Activated T-cell treated with anti-CD3 and anti-CD28 coated beads, Interleukin-2, amount 50 U/mL, for 24 hours (primary cell): ENCODE data around the gene GNA12.
A peak's percentile ranks its signal among the peaks of the same experiment; 100 is the strongest.

Source experiments
- DNase-seq: peaks from one replicate; pipeline ENCODE4 v3.0.0-alpha.2; 2020
- H3K27ac Mint-ChIP-seq: 2 replicates; pipeline ENCODE4 v1.8.0; 2020; ENCODE audit warnings: mild to moderate bottlenecking, mixed read lengths
- H3K27me3 Mint-ChIP-seq: 2 replicates; pipeline ENCODE4 v1.8.0; 2020; ENCODE audit warnings: mixed read lengths
- H3K36me3 Mint-ChIP-seq: 2 replicates; pipeline ENCODE4 v1.8.0; 2020; ENCODE audit warnings: low read depth, mixed read lengths
- H3K4me1 Mint-ChIP-seq: 2 replicates; pipeline ENCODE4 v1.8.0; 2020; ENCODE audit warnings: low read depth, mixed read lengths
- H3K4me3 Mint-ChIP-seq: 2 replicates; pipeline ENCODE4 v1.8.0; 2020; ENCODE audit warnings: mild to moderate bottlenecking, moderate library complexity, mixed read lengths
- H3K9me3 Mint-ChIP-seq: 2 replicates; pipeline ENCODE4 v1.8.0; 2020; ENCODE audit warnings: mixed read lengths

GNA12 gene

GRCh38 chr7:2844153-2845033 lies at the start of gene GNA12:
GNA12 (minus strand) TSS chr7:2844308; CDS start chr7:2844161, 147 bp downstream.
- peaks cover 10% of the 10 kb centered on the region for H3K36me3 Mint-ChIP-seq
- H3K4me3 Mint-ChIP-seq: peak within 1 kb of the TSS; percentile 80
- no peaks in the 10 kb centered on the region for H3K9me3 Mint-ChIP-seq
- DNase-seq: peak; percentile 99
- peak within 1 kb of the TSS; percentile 76 for H3K27ac Mint-ChIP-seq
- peaks cover 48% of the 10 kb centered on the region for H3K4me1 Mint-ChIP-seq
- no peaks in the 10 kb centered on the region for H3K27me3 Mint-ChIP-seq

GRCh38 chr7:2893411-2893861 lies 49.3 kb upstream of the GNA12 start:
- Mint-ChIP-seq H3K27ac (peak overlapping the region; percentile 95), H3K9me3 (no peaks in the 10 kb centered on the region), H3K36me3 (no peaks in the 10 kb centered on the region), H3K27me3 (no peaks in the 10 kb centered on the region), H3K4me3 (peak overlapping the region; percentile 73), H3K4me1 (peaks cover 30% of the 10 kb centered on the region)
- DNase-seq: peak; percentile 43

DNA sequence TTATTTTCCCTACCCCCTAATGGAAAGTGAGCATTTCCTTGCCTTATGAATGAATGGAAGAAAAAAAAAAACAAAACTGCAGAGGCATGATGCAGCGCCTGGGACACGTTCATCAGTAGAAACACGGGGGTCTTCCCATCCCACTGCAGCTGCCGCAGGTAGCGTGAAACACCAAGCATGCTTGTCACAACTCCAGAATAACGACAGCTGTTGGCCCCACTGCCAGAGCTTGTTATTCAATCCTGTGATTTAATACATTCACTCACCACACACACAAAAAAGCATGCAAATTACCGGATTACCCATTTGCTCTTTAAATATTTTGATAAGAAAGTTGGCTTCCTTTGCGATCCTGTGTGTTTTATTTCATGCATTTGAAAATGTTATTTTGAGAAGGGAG lies 48.4 kb upstream of the GNA12 start:
- Mint-ChIP-seq H3K9me3 (no peaks in the 10 kb centered on the region), H3K27ac (peak overlapping the region; percentile 82), H3K4me3 (no peak overlapping the region), H3K27me3 (no peaks in the 10 kb centered on the region), H3K36me3 (no peaks in the 10 kb centered on the region), H3K4me1 (peaks cover 30% of the 10 kb centered on the region)
- no peak for DNase-seq

DNA sequence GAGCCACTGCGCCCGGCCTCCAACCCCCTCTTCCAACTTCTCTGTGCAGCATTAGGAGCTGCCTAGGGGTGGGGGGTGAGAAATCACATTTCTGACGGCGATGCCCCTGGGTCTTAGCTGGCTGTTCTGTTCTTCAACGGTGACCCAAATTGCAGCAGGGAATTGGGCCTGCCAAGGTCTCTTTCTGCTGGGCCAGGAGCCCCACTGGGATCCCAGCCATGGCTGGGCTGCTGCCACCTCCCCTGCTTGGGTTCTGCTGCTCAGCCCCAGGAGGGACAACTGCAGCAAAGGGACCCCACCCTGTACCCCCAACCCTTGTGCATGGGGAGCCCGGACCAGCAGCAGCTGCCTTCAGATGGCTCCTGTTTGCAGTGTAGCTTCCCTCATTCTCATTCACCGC lies 43.7 kb upstream of the GNA12 start:
- peaks cover 8% of the 10 kb centered on the region for H3K4me1 Mint-ChIP-seq
- no peaks in the 10 kb centered on the region for H3K36me3 Mint-ChIP-seq
- H3K9me3 Mint-ChIP-seq: no peaks in the 10 kb centered on the region
- DNase-seq: no peak
- H3K4me3 Mint-ChIP-seq: no peak overlapping the region
- no peaks in the 10 kb centered on the region for H3K27me3 Mint-ChIP-seq
- H3K27ac Mint-ChIP-seq: no peak overlapping the region

- Mint-ChIP-seq H3K36me3 (no peaks in the 10 kb centered on the region), H3K4me3 (no peak overlapping the region), H3K9me3 (no peaks in the 10 kb centered on the region), H3K27ac (no peak overlapping the region), H3K4me1 (peaks cover 5% of the 10 kb centered on the region), H3K27me3 (no peaks in the 10 kb centered on the region)
- DNase-seq: peak; percentile 55
These were observed 42.8 kb upstream of the GNA12 start for GRCh38 chr7:2886900-2887299.

DNA sequence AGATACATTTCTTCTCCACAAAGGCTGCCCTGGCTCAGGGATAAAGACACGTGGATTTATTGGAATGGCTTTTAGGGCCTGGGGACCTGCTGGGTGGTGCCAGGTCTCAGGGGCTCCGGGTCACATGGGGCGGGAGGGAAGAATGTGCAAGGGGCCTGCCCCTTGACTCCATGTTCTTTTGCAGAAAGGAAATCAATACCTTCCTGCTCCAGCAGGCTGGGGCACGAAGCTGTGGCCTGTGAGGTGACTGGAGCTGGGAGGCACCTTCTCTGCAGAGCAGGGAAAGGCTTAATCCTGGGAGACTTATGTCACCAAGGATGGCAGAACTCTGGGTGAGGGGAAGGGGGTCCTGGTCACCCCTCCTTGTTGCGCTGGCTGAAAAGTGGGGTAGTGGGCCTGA lies 42.3 kb upstream of the GNA12 start:
- Mint-ChIP-seq H3K9me3 (no peaks in the 10 kb centered on the region), H3K27me3 (no peaks in the 10 kb centered on the region), H3K27ac (no peak overlapping the region), H3K4me1 (peaks cover 5% of the 10 kb centered on the region), H3K36me3 (no peaks in the 10 kb centered on the region), H3K4me3 (no peak overlapping the region)
- no peak for DNase-seq

DNA sequence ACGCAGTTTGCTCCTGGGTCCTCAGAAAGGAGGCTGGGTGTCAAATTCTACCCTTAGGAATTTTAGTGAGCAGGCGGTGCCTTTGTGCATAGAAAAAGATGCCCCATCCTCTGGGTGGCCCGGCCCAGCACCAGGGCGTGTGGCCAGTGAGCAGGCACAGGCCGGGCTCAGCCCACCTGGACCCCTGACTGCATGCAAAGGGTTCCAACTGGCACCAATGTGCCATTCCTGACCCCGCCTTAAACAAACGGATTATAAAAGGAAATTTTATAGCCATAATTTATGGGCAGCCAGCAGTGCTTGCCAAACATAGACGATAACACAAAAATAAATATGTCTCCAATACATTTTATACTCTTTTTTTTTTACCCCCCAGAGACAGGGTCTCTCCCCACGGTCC lies 40.1 kb upstream of the GNA12 start:
- DNase-seq: no peak
- peaks cover 15% of the 10 kb centered on the region for H3K4me1 Mint-ChIP-seq
- H3K36me3 Mint-ChIP-seq: no peaks in the 10 kb centered on the region
- no peaks in the 10 kb centered on the region for H3K9me3 Mint-ChIP-seq
- H3K4me3 Mint-ChIP-seq: no peak overlapping the region
- H3K27me3 Mint-ChIP-seq: no peaks in the 10 kb centered on the region
- no peak overlapping the region for H3K27ac Mint-ChIP-seq

GRCh38 chr7:2883101-2883500 lies 39.0 kb upstream of the GNA12 start:
- no peak overlapping the region for H3K4me3 Mint-ChIP-seq
- DNase-seq: no peak
- H3K27me3 Mint-ChIP-seq: no peaks in the 10 kb centered on the region
- no peaks in the 10 kb centered on the region for H3K9me3 Mint-ChIP-seq
- peaks cover 26% of the 10 kb centered on the region for H3K4me1 Mint-ChIP-seq
- no peaks in the 10 kb centered on the region for H3K36me3 Mint-ChIP-seq
- no peak overlapping the region for H3K27ac Mint-ChIP-seq

DNA sequence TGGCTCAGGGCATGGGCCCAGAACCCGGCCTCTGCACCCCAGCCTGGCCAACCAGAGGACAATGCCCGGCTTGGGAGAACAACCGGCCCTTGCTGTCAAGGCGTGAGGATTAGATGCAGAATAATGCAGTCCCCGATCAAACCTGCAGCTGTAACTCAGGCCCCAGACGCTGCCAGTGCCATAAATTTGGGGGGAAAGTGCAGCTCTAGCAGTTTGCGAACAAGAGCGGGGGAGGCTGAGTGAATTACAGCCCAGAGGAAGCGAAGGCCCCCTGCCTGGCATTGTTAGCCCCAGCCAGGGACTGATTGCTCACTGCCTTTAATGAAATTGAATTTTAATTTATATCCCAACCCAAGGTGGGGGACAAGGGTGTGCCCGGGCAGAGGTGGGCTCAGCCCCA lies 38.0 kb upstream of the GNA12 start:
- Mint-ChIP-seq H3K27me3 (no peaks in the 10 kb centered on the region), H3K27ac (no peak overlapping the region), H3K36me3 (no peaks in the 10 kb centered on the region), H3K9me3 (no peaks in the 10 kb centered on the region), H3K4me3 (no peak overlapping the region), H3K4me1 (peaks cover 25% of the 10 kb centered on the region)
- DNase-seq: no peak

GRCh38 chr7:2880874-2881533 lies 36.9 kb upstream of the GNA12 start:
- H3K4me1 Mint-ChIP-seq: peaks cover 22% of the 10 kb centered on the region
- no peaks in the 10 kb centered on the region for H3K9me3 Mint-ChIP-seq
- H3K36me3 Mint-ChIP-seq: no peaks in the 10 kb centered on the region
- no peak for DNase-seq
- no peaks in the 10 kb centered on the region for H3K27me3 Mint-ChIP-seq
- no peak overlapping the region for H3K27ac Mint-ChIP-seq
- H3K4me3 Mint-ChIP-seq: no peak overlapping the region

- DNase-seq: no peak
- H3K4me3 Mint-ChIP-seq: no peak overlapping the region
- peaks cover 22% of the 10 kb centered on the region for H3K4me1 Mint-ChIP-seq
- H3K9me3 Mint-ChIP-seq: no peaks in the 10 kb centered on the region
- no peak overlapping the region for H3K27ac Mint-ChIP-seq
- no peaks in the 10 kb centered on the region for H3K27me3 Mint-ChIP-seq
- no peaks in the 10 kb centered on the region for H3K36me3 Mint-ChIP-seq
These were observed 35.9 kb upstream of the GNA12 start for GRCh38 chr7:2880051-2880450.

- no peak for DNase-seq
- Mint-ChIP-seq H3K9me3 (no peaks in the 10 kb centered on the region), H3K27me3 (no peaks in the 10 kb centered on the region), H3K4me3 (no peak overlapping the region), H3K4me1 (peaks cover 22% of the 10 kb centered on the region), H3K27ac (no peak overlapping the region), H3K36me3 (no peaks in the 10 kb centered on the region)
These were observed 35.2 kb upstream of the GNA12 start for GRCh38 chr7:2879354-2879753.

- no peak for DNase-seq
- Mint-ChIP-seq H3K4me1 (peaks cover 29% of the 10 kb centered on the region), H3K4me3 (no peak overlapping the region), H3K27ac (peak overlapping the region; percentile 57), H3K27me3 (no peaks in the 10 kb centered on the region), H3K36me3 (no peaks in the 10 kb centered on the region), H3K9me3 (no peaks in the 10 kb centered on the region)
These were observed 34.2 kb upstream of the GNA12 start for GRCh38 chr7:2878306-2878705.

- Mint-ChIP-seq H3K9me3 (no peaks in the 10 kb centered on the region), H3K4me3 (no peak overlapping the region), H3K36me3 (no peaks in the 10 kb centered on the region), H3K27ac (no peak overlapping the region), H3K4me1 (peaks cover 41% of the 10 kb centered on the region), H3K27me3 (no peaks in the 10 kb centered on the region)
- no peak for DNase-seq
These were observed 32.1 kb upstream of the GNA12 start for GRCh38 chr7:2876031-2876731.
